ENCODE data around the gene TFAP2A.
A peak's percentile ranks its signal among the peaks of the same experiment; 100 is the strongest.

Gene TFAP2A

GRCh38 chr6:10412461-10413261, 2.2 kb downstream of the TFAP2A start:
- no peak for DNase-seq

- DNase-seq: peak in 1 of 2 donors; percentile 62
Measured at GRCh38 chr6:10411971-10412460, 2.9 kb downstream of the TFAP2A start.

- DNase-seq: no peak
Measured at GRCh38 chr6:10411131-10411970, 3.5 kb downstream of the TFAP2A start.

GRCh38 chr6:10410207-10411050, 4.4 kb downstream of the TFAP2A start:
- no peak for DNase-seq

- DNase-seq: no peak
Measured at GRCh38 chr6:10409731-10410206, 5.1 kb downstream of the TFAP2A start.

- no peak for DNase-seq
Measured at GRCh38 chr6:10409233-10409721, 5.6 kb downstream of the TFAP2A start.

GRCh38 chr6:10408457-10408856, 6.4 kb downstream of the TFAP2A start:
- DNase-seq: no peak

- DNase-seq: no peak
Measured at GRCh38 chr6:10407674-10408054, 7.2 kb downstream of the TFAP2A start.

GRCh38 chr6:10407018-10407673, 7.7 kb downstream of the TFAP2A start:
- DNase-seq: no peak

GRCh38 chr6:10406556-10406955, 8.3 kb downstream of the TFAP2A start:
- no peak for DNase-seq

- DNase-seq: no peak
Measured at GRCh38 chr6:10405513-10405900, 9.4 kb downstream of the TFAP2A start.

GRCh38 chr6:10404799-10405512, 9.9 kb downstream of the TFAP2A start:
- no peak for DNase-seq

GRCh38 chr6:10404107-10404798, 10.6 kb downstream of the TFAP2A start:
- peak; percentile 49 to 76 for DNase-seq

GRCh38 chr6:10403385-10404106, 11.3 kb downstream of the TFAP2A start:
- DNase-seq: no peak

GRCh38 chr6:10402648-10403311, 12.1 kb downstream of the TFAP2A start:
- no peak for DNase-seq

GRCh38 chr6:10401632-10402223, 13.1 kb downstream of the TFAP2A start:
- no peak for DNase-seq

GRCh38 chr6:10401004-10401536, 13.8 kb downstream of the TFAP2A start:
- no peak for DNase-seq

GRCh38 chr6:10400330-10400729, 14.5 kb downstream of the TFAP2A start:
- DNase-seq: no peak

- no peak for DNase-seq
Measured at GRCh38 chr6:10399451-10399850, 15.4 kb downstream of the TFAP2A start.
